GM18870 (cell line): Measurements from ENCODE around the gene SLC5A11.
"Not testable (repeated sequence)": the region's sequence is repeated elsewhere in the genome, so short reads cannot be mapped to it uniquely, and the experiment has no call there.

Experiments used
- ATAC-seq: cut with Tn5 transposase; IDR thresholded peaks from one replicate; pipeline ENCODE4 v1.9.1; 2021; ENCODE audit warnings: moderate library complexity; ENCODE audit not compliant: unreplicated experiment

SLC5A11 gene

DNA sequence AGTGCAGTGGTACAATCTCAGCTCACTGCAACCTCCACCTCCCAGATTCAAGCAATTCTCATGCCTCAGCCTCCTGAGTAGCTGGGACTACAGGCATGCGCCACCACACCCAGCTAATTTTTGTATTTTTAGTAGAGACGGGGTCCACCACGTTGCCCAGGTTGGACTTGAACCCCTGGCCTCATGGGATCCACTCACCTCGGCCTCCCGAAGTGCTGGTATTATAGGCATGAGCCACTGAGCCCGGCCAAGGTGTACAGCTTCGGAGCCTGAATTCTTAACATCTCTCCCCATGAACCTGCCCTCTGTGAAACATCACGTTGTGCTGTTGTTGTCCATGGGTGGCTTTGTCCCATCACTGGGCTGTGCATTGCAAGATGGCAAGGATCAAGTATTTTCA is 11.1 kb downstream of the SLC5A11 start:
- ATAC-seq, result not testable (repeated sequence)

DNA sequence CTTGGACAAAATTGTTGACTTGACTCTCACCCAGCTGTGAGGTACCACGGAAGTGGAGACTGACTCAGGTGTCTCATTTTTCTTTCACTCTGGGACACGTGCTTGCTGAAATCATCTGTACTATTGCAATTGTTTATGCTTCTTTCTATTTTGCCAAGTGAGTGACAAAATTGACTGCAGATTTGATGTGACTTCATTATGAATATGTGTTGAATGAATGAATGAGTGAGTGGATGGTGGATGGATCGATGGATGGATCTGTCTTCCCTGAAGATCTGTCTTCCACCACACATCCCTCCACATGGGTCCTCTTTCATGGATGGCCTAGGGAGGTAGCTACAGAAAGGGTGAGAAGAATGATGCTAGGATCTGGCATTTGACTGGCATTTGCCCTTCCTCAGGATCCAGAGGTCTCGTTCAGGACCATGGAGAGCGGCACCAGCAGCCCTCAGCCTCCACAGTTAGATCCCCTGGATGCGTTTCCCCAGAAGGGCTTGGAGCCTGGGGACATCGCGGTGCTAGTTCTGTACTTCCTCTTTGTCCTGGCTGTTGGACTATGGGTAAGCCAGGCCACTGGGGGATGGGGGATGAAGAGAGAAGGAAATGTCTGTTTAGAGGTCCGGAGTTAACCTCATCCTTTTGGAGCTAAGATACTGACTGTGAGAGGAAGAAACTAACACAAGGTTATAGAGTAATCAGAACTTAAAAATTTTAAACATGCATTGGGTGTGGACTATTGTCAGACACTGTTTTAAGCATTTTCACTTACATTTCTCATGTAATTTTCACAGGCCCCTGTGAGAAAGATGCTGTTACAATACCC is 12.7 kb downstream of the SLC5A11 start:
- ATAC-seq, result no peak

DNA sequence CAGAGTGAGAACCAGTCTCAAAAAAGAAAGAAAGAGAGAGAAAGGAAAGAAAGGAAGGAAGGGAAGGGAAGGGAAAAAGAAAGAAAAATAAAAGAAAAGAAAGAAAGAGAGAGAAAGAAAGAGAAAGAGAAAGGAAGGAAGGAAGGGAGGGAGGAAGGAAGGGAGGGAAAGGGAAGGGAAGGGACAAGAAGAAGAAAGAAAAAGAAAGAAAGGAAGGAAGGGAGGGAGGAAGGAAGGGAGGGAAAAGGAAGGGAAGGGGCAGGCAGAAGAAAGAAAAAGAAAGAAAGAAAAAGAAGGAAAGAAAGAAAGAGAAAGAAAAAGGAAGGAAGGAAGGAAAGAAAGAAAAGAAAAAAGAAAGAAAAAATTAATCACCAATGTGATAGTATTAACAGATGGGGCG is 15.7 kb downstream of the SLC5A11 start:
- ATAC-seq, result no peak

DNA sequence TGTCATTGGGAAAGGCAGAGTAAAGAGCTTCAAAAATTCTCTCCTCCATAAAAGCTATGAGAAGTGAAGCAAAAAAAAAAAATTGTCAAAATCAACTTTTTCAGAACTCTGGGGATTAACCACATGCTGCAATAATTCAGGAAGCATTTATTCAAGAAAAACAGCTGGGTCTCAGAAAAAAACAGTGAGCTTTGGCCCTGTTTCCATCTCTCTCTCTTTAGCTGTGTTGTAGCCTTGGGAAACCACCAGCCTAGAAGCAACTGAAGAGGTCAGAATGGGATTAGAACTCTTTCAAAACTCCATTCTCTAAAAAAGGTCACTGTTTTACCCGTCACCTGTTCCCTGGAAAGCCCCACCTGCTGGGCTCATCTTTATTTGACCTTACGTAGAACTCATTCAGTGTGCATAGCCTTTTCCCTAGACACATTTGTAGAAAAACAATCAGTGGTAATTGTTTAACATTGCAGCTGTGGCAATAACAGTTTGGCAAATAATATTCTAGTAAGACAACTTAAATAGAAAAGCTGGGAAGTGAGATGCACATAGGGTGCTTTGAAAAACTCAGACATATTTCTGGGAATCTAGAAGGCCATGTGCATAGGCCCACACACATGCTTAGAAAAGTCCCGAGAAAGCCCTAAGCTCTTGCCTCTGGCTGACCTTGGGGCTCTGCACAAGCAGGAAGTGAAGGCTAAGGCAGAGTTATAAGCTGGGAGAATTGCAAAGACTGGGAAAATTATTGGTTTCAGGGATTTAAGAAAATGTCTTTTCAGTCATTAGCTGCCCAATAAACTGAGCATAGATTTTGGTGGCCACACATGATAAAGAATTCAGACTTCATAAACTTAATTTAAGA is 18.0 kb downstream of the SLC5A11 start:
- no peak for ATAC-seq

DNA sequence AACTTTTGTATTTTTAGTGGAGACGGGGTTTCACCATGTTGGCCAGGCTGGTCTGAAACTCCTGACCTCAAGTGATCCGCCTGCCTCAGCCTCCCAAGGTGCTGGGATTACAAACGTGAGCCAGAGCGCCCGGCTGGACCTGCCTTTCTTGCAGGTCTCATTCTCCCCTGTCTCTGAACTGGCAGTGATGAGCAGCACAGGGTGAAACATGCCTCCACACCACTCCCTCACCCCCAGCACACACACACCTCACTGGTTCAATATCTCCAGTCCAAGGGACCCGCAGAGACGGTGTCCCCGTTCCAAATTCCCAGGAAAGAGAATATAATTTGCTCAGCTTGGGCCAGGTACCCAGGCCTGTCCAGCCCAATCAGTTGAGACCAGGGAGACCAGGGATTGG is 23.3 kb downstream of the SLC5A11 start:
- no peak for ATAC-seq

- ATAC-seq, result no peak
Observed at GRCh38 chr16:24871891-24872290, 26.1 kb downstream of the SLC5A11 start.

DNA sequence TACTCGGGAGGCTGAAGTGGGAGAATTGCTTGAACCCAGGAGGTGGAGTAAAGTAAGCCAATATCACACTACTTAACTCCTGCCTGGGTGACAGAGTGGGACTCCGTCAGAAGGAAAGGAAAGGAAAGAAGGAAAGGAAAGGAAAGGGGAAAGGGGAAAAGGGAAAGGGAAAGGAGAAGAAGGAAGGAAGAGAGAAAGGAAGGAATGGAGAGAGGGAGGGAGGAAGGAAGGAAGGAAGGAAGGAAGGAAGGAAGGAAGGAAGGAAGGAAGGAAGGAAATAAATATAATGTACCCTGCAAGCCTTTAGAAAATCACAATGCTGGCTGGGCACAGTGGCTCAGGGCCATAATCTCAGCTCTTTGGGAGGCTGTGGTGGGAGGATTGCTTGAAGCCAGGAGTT is 27.3 kb downstream of the SLC5A11 start:
- ATAC-seq, result no peak

GRCh38 chr16:24875466-24875865 is 29.7 kb downstream of the SLC5A11 start:
- no peak for ATAC-seq

DNA sequence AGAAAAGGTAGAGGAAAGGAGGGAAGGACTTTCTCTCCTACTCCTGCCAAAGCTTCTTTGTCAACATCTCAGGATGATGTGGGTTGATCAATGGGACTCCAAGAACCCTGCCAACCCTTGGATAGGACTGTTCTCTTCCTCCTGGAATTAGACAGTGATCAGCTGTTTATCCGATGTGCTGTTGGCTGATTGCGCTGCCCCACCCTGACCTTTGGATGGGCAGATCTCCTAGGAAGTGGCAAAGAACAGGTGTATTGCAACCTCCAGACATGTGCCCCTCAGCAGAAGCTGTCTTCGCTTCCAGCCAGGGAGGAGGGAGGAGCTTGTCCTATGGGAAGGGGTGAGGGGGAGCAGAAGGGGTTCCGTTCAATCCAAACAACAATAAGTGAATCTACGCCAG is 30.5 kb downstream of the SLC5A11 start:
- no peak for ATAC-seq

DNA sequence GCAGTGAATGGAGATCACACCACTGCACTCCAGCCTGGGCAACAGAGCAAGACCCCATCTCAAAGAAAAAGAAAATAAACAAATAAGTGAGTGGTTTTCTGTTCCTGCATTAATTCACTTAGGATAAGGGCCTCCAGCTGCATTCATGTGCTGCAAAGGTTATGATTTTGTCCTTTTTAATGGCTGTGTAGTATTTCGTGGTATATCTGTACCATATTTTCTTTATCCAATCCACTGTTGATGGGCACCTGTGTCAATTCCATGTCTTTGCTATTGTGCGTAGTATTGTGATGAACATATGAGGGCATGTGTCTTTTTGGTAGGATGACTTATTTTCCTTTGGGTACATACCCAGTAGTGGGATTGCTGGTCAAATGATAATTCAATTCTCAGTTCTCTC is 33.9 kb downstream of the SLC5A11 start:
- ATAC-seq, result no peak

DNA sequence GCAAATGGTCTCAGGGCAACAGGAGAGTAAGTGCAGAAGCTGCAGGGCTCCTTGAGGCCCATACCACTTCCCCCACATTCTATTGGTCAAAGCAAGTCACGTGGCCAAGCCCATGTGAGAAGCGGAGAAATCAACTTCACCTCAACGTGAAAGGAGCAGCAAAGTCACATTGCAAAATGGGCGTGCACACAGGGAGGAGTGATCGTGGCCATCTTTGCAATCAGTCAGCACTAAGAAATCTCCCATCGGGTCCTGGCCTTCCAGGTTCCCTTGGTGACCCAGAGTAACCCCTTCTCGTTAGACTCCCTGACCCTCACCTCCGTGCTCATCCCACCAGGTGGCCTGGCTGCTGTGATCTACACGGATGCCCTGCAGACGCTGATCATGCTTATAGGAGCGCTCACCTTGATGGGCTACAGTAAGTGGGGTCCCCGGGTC is 38.0 kb downstream of the SLC5A11 start:
- ATAC-seq, result no peak

GRCh38 chr16:24887472-24887871 is 41.7 kb downstream of the SLC5A11 start:
- no peak for ATAC-seq

DNA sequence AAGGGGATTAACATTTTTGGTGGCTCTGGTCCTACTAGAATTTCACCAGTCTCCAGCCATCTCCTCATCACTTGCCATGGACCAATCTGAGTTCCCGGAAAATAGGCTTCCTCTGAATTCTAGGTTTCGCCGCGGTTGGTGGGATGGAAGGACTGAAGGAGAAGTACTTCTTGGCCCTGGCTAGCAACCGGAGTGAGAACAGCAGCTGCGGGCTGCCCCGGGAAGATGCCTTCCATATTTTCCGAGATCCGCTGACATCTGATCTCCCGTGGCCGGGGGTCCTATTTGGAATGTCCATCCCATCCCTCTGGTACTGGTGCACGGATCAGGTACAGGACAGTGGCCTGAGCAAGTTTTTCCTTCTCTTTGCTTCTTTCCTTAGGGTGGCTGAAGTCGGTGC is 45.0 kb downstream of the SLC5A11 start:
- no peak for ATAC-seq

DNA sequence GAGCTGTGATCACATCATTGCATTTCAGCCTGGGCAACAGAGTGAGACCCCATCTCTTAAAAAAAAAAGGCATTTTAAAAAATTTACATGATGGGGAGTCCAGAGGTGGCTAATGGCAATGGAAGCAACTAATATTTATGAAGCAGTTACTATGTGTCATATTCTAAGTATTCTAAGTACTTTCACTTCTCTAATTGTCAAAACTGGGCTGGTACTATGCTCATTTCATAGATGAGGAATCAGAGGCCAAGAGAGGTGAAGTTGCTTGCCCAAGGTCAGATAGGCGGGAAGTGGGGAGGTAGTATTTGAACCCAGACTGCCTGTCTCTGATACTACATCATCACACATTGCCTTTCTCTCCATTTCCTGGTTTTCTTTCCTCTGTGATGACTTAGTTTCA is 50.7 kb downstream of the SLC5A11 start:
- ATAC-seq, result no peak

DNA sequence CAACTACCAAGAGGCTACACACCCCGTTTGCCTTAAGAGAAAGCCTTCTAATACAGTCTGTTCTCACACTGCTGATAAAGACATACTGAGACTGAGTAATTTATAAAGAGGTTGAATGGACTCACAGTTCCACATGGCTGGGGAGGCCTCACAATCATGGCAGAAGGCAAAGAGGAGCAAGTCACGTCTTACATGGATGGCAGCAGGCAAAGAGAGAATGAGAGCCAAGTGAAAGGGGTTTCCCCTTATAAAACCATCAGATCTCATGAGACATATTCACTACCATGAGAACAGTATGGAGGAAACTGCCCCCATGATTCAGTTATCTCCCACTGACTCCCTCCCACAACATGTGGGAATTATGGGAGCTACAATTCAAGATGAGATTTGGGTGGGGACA is 51.8 kb downstream of the SLC5A11 start:
- ATAC-seq, result not testable (repeated sequence)

GRCh38 chr16:24900230-24900629 is 54.5 kb downstream of the SLC5A11 start:
- ATAC-seq, result no peak

GRCh38 chr16:24906199-24906808 is 60.5 kb downstream of the SLC5A11 start:
- ATAC-seq, result no peak

DNA sequence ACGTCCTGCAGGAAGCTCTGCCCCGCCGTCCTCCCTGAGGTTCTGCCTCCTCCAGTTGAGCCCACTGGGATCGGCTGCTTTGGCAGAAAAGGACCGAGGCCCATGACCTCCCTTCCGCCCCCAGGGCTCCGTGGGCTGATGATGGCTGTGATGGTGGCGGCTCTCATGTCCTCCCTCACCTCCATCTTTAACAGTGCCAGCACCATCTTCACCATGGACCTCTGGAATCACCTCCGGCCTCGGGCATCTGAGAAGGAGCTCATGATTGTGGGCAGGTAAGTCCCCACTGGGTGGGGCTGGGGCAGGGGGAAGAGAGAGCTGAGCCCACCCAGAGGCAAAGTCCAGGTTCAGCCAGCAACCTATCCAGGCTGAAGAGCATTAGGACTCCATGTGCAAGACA is 61.1 kb downstream of the SLC5A11 start:
- ATAC-seq, result no peak

GRCh38 chr16:24908716-24909115 is 63.0 kb downstream of the SLC5A11 start:
- ATAC-seq, result no peak

DNA sequence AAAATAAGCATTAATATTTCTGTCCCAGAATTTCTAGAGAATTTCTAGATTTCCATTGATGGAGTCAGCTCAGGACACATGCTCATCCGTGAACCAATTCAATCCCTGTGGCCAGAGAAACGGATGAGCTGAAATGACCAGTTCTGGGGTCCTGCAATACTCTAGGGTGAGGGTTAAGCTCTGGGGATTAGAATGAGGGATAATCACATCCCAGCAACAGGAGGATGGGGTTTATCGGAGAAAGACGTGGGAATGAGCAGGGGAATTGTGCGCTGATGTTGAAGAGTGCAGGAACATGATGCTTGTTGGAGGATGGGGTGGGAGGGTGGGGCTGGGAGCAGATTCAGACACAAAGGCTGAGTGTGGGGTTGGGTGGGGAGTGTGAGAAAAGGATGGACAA is 64.1 kb downstream of the SLC5A11 start:
- no peak for ATAC-seq

DNA sequence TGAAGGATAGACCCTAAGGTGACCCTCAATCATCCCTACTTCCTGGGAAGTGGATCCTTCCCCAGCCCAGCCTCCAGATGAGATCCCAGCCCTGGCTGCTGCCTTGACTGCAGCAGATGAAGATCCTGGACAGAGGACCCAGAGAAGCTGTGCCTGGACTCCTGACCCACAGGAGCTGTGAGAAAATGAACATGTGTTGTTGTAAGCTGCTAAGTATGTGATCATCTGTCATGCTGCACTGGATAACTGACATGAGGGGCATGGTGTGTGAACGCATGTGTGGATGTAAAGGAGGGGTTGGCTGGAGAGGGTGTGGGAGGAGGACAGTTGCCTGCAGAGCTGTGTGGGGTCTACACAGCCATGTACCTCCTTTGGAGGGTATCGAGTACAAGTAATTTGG is 69.3 kb downstream of the SLC5A11 start:
- no peak for ATAC-seq

- ATAC-seq, result no peak
Observed at GRCh38 chr16:24915576-24915975, 69.8 kb downstream of the SLC5A11 start.
